Measurements from ENCODE around the gene ENO3.

The ENO3 gene

DNA sequence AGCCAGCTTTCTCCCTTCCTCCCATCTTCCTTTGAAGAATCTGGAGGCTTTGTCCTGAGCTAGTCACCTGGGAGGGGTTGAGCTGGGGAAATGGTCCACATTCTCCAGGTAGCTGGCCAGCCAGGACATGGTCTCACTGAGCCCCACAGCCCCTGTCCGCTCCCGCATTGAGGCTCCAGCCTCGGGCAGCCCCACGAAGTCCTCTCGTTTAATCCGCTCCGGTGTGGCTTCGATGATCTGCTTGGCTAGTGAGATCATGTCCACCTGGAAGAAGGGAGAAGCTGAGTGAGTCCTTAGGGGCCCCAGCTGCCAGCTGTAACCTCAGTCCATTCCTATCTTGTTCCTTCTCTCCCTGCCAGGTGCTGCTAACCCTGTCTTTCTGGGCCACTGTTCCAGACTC, 19.4 kb downstream of the ENO3 start:
- H3K27ac ChIP-seq, result peak overlapping the region; percentile 98

GRCh38 chr17:4971826-4972225, 20.9 kb downstream of the ENO3 start:
- H3K4me1 ChIP-seq (ENCODE audit: control insufficient read depth in 1 of 2, insufficient read depth in 1 of 2, low read depth in 1 of 2, low read length in 1 of 2), result peaks cover 39 to 42% of the 10 kb centered on the region in 2 experiments
- H3K27ac ChIP-seq, result peak overlapping the region; percentile 81
- peaks cover 75% of the 10 kb centered on the region for H3K36me3 ChIP-seq
- no peaks in the 10 kb centered on the region for H3K27me3 ChIP-seq
- no peak overlapping the region for H3K4me3 ChIP-seq (ENCODE audit: low read depth in 1 of 2, low read length in 1 of 2)
- no peaks in the 10 kb centered on the region for H3K9me3 ChIP-seq
- TF ChIP-seq CTCF (IDR thresholded peaks at IDR 0.05), result no peak

More for the DNA sequence above, 19.4 kb downstream of the ENO3 start:
- Histone ChIP-seq H3K27me3 (no peaks in the 10 kb centered on the region), H3K9me3 (no peaks in the 10 kb centered on the region), H3K4me3 (ENCODE audit: low read depth in 1 of 2, low read length in 1 of 2) (no peak overlapping the region), H3K36me3 (peaks cover 64% of the 10 kb centered on the region), H3K4me1 (ENCODE audit: control insufficient read depth in 1 of 2, insufficient read depth in 1 of 2, low read depth in 1 of 2, low read length in 1 of 2) (peaks cover 54 to 56% of the 10 kb centered on the region in 2 experiments)
- TF ChIP-seq CTCF (IDR thresholded peaks at IDR 0.05), result no peak

GRCh38 chr17:4972322-4972721, 21.4 kb downstream of the ENO3 start:
- peaks cover 80% of the 10 kb centered on the region for H3K36me3 ChIP-seq
- H3K4me1 ChIP-seq (ENCODE audit: control insufficient read depth in 1 of 2, insufficient read depth in 1 of 2, low read depth in 1 of 2, low read length in 1 of 2), result peaks cover 37 to 40% of the 10 kb centered on the region in 2 experiments
- no peak for TF ChIP-seq CTCF (IDR thresholded peaks at IDR 0.05)

DNA sequence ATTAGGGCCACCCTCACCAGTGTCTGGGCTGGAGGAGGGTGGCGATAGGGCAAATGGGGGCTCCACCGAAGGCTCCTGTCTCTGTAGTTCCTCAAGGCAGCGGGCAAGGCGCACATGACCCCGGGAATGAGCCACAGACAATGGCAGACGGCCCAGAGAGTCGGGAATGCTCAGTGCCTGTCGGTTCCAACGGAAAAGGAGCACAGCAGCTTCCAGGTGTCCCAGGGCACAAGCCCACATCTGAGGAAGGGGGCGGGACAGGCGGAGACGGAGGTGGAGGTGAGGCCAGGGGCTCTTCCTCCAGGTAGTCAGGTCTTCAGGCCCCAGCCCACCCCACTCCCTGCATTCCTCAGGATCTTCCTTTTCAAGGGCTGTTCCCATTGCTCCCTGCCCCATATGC, 21.8 kb downstream of the ENO3 start:
- Histone ChIP-seq H3K27me3 (no peaks in the 10 kb centered on the region), H3K27ac (peak overlapping the region; percentile 81), H3K9me3 (no peaks in the 10 kb centered on the region), H3K4me3 (ENCODE audit: low read depth in 1 of 2, low read length in 1 of 2) (peak overlapping the region in 1 of 2 experiments; percentile 47), H3K36me3 (peaks cover 84% of the 10 kb centered on the region), H3K4me1 (ENCODE audit: control insufficient read depth in 1 of 2, insufficient read depth in 1 of 2, low read depth in 1 of 2, low read length in 1 of 2) (peaks cover 40 to 43% of the 10 kb centered on the region in 2 experiments)
- no peak for TF ChIP-seq CTCF (IDR thresholded peaks at IDR 0.05)

More at GRCh38 chr17:4972322-4972721, 21.4 kb downstream of the ENO3 start:
- no peak overlapping the region for H3K4me3 ChIP-seq (ENCODE audit: low read depth in 1 of 2, low read length in 1 of 2)
- H3K27me3 ChIP-seq, result no peaks in the 10 kb centered on the region
- H3K9me3 ChIP-seq, result no peaks in the 10 kb centered on the region
- peak overlapping the region; percentile 81 for H3K27ac ChIP-seq

GRCh38 chr17:4973256-4974114, 22.6 kb downstream of the ENO3 start:
- Histone ChIP-seq H3K36me3 (peaks cover 89% of the 10 kb centered on the region), H3K9me3 (no peaks in the 10 kb centered on the region), H3K27ac (peak overlapping the region; percentile 81), H3K4me3 (ENCODE audit: low read depth in 1 of 2, low read length in 1 of 2) (peak overlapping the region in 1 of 2 experiments; percentile 47), H3K27me3 (no peaks in the 10 kb centered on the region), H3K4me1 (ENCODE audit: control insufficient read depth in 1 of 2, insufficient read depth in 1 of 2, low read depth in 1 of 2, low read length in 1 of 2) (peaks cover 40 to 43% of the 10 kb centered on the region in 2 experiments)
- TF ChIP-seq CTCF (IDR thresholded peaks at IDR 0.05), result no peak

Data from neutrophil (primary cell).